Astrocyte (in vitro differentiated cells and primary cell): ENCODE results near the gene BOLL. TPM values are rescaled to one million over a fixed set of nuclear protein-coding genes. Genes with fewer than 3 reads are reported as not detected.

Source experiments
- DNase-seq: peaks from one replicate; pipeline ENCODE4 v3.0.0-alpha.2; 2010; ENCODE audit warnings: low read depth
- FAIRE-seq: peaks from 2 replicates; lab custom pipeline; 2011; peaks lifted over from hg19 to GRCh38; lab: Jason Lieb, UNC
- H2AFZ ChIP-seq: 2 replicates; pipeline ENCODE4 v1.6.0; 2012; ENCODE audit warnings: low read depth, low read length, inconsistent platforms
- H3K27ac ChIP-seq: 2 replicates; pipeline ENCODE4 v1.5.1; 2011; ENCODE audit warnings: low read depth, low read length, inconsistent platforms
- H3K27me3 ChIP-seq: 2 replicates; pipeline ENCODE4 v1.6.0; 2011; ENCODE audit warnings: low read length, inconsistent platforms; ENCODE audit not compliant: insufficient read depth
- H3K36me3 ChIP-seq: 2 replicates; pipeline ENCODE4 v1.5.1; 2011; ENCODE audit warnings: low read length, inconsistent platforms; ENCODE audit not compliant: insufficient read depth
- H3K4me1 ChIP-seq: 2 replicates; pipeline ENCODE4 v1.5.1; 2011; ENCODE audit warnings: low read length, inconsistent platforms; ENCODE audit not compliant: insufficient read depth
- H3K4me2 ChIP-seq: 2 replicates; pipeline ENCODE4 v1.6.0; 2012; ENCODE audit warnings: low read length, inconsistent platforms
- H3K4me3 ChIP-seq: 2 replicates; pipeline ENCODE4 v1.5.1; 2011; ENCODE audit warnings: low read depth, mild to moderate bottlenecking, low read length, inconsistent platforms; ENCODE audit not compliant: insufficient read depth
- H3K79me2 ChIP-seq: 2 replicates; pipeline ENCODE4 v1.6.0; 2012; ENCODE audit warnings: mild to moderate bottlenecking, low read length, inconsistent platforms; ENCODE audit not compliant: insufficient read depth
- H3K9ac ChIP-seq: 2 replicates; pipeline ENCODE4 v1.6.0; 2012; ENCODE audit warnings: mild to moderate bottlenecking, low read length, inconsistent platforms
- H3K9me3 ChIP-seq: 2 replicates; pipeline ENCODE4 v1.5.1; 2012; ENCODE audit warnings: low read depth, mild to moderate bottlenecking, low read length, inconsistent platforms; ENCODE audit not compliant: insufficient read depth
- H4K20me1 ChIP-seq: 2 replicates; pipeline ENCODE4 v1.6.0; 2012; ENCODE audit warnings: low read length, inconsistent platforms; ENCODE audit not compliant: insufficient read depth
- H3K27ac Mint-ChIP-seq: one replicate; pipeline ENCODE4 v1.8.0; 2021; ENCODE audit warnings: mild to moderate bottlenecking, mixed read lengths; ENCODE audit not compliant: unreplicated experiment
- H3K27me3 Mint-ChIP-seq: one replicate; pipeline ENCODE4 v1.8.0; 2021; ENCODE audit warnings: low read depth, mixed read lengths; ENCODE audit not compliant: unreplicated experiment
- H3K36me3 Mint-ChIP-seq: one replicate; pipeline ENCODE4 v1.8.0; 2021; ENCODE audit warnings: low read depth, mixed read lengths; ENCODE audit not compliant: unreplicated experiment
- H3K4me1 Mint-ChIP-seq: one replicate; pipeline ENCODE4 v1.8.0; 2021; ENCODE audit warnings: low read depth, mixed read lengths; ENCODE audit not compliant: unreplicated experiment
- H3K4me3 Mint-ChIP-seq: one replicate; pipeline ENCODE4 v1.8.0; 2021; ENCODE audit warnings: mild to moderate bottlenecking, moderate library complexity, mixed read lengths; ENCODE audit not compliant: unreplicated experiment
- H3K9me3 Mint-ChIP-seq: one replicate; pipeline ENCODE4 v1.8.0; 2021; ENCODE audit warnings: mild to moderate bottlenecking, mixed read lengths; ENCODE audit not compliant: unreplicated experiment
- EZH2 ChIP-seq: IDR thresholded peaks from 2 replicates; pipeline ENCODE4 v1.6.1; 2012; ENCODE audit warnings: mild to moderate bottlenecking, low read length, inconsistent platforms; ENCODE audit not compliant: insufficient read depth
- total RNA-seq: library from RNA; stranded (reverse); gene quantifications from 2 replicates; pipeline ENCODE4 v1.2.1, GENCODE V29; 2021
- TF ChIP-seq, protein P1 (sequence below): IDR thresholded peaks from 2 replicates; pipeline ENCODE4 v1.5.1; 2011; ENCODE audit warnings: low read depth, mild to moderate bottlenecking, inconsistent platforms, low read length, moderate library complexity; ENCODE audit not compliant: insufficient read depth

BOLL gene
- total RNA-seq, 1 donor from 2014 or later, result not detected

DNA sequence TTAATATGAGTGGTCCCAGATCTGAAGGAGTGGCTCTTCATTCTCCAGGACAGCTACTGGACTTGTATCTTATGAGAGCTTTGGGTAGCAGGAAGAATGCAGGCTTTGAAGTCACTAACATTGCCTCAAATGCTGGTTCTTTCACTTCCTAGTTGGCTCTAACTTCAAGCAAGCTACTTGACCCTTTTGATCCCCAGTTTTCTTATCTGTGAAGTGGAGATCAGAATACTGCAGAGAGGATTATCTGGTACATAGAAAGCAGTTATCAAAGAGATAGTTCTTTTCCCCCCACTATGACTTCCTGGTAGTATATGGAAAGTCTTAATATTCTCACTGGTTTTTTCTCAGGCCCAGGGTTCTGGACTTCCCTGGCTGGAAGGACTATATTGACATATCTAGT, 15.9 kb upstream of the BOLL start:
- Mint-ChIP-seq H3K9me3 (no peaks in the 10 kb centered on the region), H3K4me3 (no peak overlapping the region), H3K36me3 (no peaks in the 10 kb centered on the region), H3K27me3 (peaks cover 20% of the 10 kb centered on the region), H3K27ac (no peak overlapping the region), H3K4me1 (peaks cover 2% of the 10 kb centered on the region)
- no peaks in the 10 kb centered on the region for H3K36me3 ChIP-seq
- H3K9me3 ChIP-seq, result no peaks in the 10 kb centered on the region
- H3K9ac ChIP-seq, result no peak overlapping the region
- FAIRE-seq (no peak), DNase-seq (no peak)
- peaks cover 22% of the 10 kb centered on the region for H3K27me3 ChIP-seq
- H3K27ac ChIP-seq, result no peak overlapping the region
- H2AFZ ChIP-seq, result no peak overlapping the region
- H3K4me1 ChIP-seq, result peaks cover 3% of the 10 kb centered on the region
- no peak overlapping the region for H3K4me3 ChIP-seq
- H4K20me1 ChIP-seq, result no peaks in the 10 kb centered on the region
- no peaks in the 10 kb centered on the region for H3K79me2 ChIP-seq
- no peak overlapping the region for H3K4me2 ChIP-seq
- no peak for TF ChIP-seq EZH2
- TF ChIP-seq, protein P1, sequence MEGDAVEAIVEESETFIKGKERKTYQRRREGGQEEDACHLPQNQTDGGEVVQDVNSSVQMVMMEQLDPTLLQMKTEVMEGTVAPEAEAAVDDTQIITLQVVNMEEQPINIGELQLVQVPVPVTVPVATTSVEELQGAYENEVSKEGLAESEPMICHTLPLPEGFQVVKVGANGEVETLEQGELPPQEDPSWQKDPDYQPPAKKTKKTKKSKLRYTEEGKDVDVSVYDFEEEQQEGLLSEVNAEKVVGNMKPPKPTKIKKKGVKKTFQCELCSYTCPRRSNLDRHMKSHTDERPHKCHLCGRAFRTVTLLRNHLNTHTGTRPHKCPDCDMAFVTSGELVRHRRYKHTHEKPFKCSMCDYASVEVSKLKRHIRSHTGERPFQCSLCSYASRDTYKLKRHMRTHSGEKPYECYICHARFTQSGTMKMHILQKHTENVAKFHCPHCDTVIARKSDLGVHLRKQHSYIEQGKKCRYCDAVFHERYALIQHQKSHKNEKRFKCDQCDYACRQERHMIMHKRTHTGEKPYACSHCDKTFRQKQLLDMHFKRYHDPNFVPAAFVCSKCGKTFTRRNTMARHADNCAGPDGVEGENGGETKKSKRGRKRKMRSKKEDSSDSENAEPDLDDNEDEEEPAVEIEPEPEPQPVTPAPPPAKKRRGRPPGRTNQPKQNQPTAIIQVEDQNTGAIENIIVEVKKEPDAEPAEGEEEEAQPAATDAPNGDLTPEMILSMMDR, result no peak

DNA sequence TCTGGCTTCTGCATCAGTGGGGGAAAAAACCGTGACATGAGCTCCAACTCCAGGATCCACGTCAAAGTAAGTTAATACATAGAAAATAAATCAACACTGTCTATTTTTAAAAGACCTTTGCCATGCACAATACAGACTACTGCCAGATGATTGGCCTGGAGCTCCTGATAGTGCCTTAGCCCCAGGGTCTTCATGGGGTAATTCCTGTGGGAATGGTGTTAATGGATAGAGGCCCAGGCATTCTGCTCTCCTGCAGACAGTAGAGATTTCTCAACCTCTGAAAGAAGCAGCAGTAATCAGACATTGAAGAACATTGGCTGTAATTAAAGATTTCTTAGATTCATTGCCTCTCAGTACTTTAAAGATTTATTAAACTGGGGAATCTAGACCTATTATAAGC, 15.0 kb upstream of the BOLL start:
- DNase-seq (no peak), FAIRE-seq (no peak)
- TF ChIP-seq EZH2, result no peak
- TF ChIP-seq, protein P1, result no peak
- H3K27ac ChIP-seq, result no peak overlapping the region
- no peaks in the 10 kb centered on the region for H3K9me3 ChIP-seq
- H3K4me1 ChIP-seq, result peaks cover 3% of the 10 kb centered on the region
- H4K20me1 ChIP-seq, result no peaks in the 10 kb centered on the region
- no peak overlapping the region for H3K4me3 ChIP-seq
- H3K36me3 ChIP-seq, result no peaks in the 10 kb centered on the region
- Mint-ChIP-seq H3K27ac (no peak overlapping the region), H3K4me1 (peaks cover 2% of the 10 kb centered on the region), H3K9me3 (no peaks in the 10 kb centered on the region), H3K4me3 (no peak overlapping the region), H3K36me3 (no peaks in the 10 kb centered on the region), H3K27me3 (peaks cover 13% of the 10 kb centered on the region)
- H3K27me3 ChIP-seq, result peaks cover 14% of the 10 kb centered on the region
- no peak overlapping the region for H3K9ac ChIP-seq
- H2AFZ ChIP-seq, result no peak overlapping the region
- no peaks in the 10 kb centered on the region for H3K79me2 ChIP-seq
- H3K4me2 ChIP-seq, result no peak overlapping the region

GRCh38 chr2:197799068-197799467, 13.9 kb upstream of the BOLL start:
- no peak for FAIRE-seq

More at GRCh38 chr2:197799068-197799467, 13.9 kb upstream of the BOLL start:
- Histone ChIP-seq H3K9me3 (no peaks in the 10 kb centered on the region), H4K20me1 (no peaks in the 10 kb centered on the region), H3K4me3 (no peak overlapping the region), H3K36me3 (no peaks in the 10 kb centered on the region), H3K9ac (no peak overlapping the region), H3K4me1 (peaks cover 2% of the 10 kb centered on the region), H3K4me2 (no peak overlapping the region), H3K79me2 (no peaks in the 10 kb centered on the region), H3K27ac (no peak overlapping the region), H2AFZ (no peak overlapping the region), H3K27me3 (peaks cover 12% of the 10 kb centered on the region)
- DNase-seq, result no peak
- Mint-ChIP-seq H3K27ac (no peak overlapping the region), H3K27me3 (peaks cover 13% of the 10 kb centered on the region), H3K4me3 (no peak overlapping the region), H3K9me3 (no peaks in the 10 kb centered on the region), H3K4me1 (peaks cover under 1% of the 10 kb centered on the region), H3K36me3 (no peaks in the 10 kb centered on the region)
- TF ChIP-seq EZH2, result no peak
- TF ChIP-seq, protein P1, result no peak
